HG03045 (cell line): ENCODE results near the gene NOP56.

Experiments
- ATAC-seq: cut with Tn5 transposase; IDR thresholded peaks from one replicate; pipeline ENCODE4 v1.9.1; 2021; ENCODE audit warnings: mild to moderate bottlenecking, moderate library complexity; ENCODE audit not compliant: unreplicated experiment

NOP56 gene

DNA sequence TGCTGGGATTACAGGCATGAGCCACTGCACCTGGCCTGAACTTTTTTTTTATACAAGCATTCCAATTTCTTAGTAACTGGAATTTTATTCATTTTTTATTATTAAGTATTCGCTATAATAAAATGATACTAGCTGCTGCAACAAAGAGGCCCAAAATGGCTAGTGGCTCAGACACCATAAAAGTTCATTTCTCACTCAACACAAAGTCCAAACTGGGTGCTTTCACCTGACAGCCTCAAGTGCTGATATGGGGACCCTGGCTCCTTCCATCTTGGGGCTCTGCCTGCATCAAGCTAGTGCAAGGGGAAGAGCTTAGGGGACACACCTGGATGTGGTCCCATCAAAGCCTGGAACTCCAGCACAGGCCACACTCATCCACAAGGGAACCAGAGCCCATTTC, 12.2 kb upstream of the NOP56 start:
- no peak for ATAC-seq

DNA sequence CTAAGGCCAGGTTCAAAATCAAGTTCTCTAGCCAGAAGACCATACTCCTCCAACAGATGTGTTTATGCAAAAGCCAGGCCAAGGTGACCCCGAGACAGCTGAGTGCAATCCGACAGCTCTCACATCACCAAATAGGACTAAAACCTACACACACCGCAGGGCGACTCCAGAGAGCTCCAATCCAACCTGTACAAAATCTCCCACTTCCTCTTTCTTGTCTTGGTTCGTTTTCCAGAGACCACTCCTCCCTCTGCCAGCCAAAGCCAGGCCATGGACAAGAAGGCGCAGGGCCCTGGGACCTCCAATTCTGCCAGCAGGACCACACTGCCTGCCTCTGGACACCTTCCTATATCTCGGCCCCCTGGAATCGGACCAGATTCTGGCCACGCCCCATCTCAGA, 11.5 kb upstream of the NOP56 start:
- ATAC-seq: no peak

DNA sequence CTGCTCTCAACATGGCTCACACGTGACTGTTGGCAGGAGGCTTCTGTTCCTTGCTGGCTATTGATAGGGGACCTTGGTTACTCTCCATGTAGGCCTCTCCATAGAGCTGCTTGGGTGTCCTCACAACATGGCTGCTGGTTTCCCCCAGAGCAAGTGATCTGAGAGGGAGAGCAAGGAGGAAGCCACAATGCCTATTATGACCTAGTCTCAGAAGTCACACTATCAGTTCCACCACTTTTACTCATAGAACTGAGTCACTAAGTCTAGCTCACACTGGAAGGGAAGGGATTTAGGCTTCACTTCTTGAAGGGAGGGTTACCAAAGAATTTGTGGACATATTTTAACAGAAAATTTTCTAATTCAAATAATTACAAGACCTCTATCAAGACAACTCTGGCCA, 8.7 kb upstream of the NOP56 start:
- no peak for ATAC-seq

DNA sequence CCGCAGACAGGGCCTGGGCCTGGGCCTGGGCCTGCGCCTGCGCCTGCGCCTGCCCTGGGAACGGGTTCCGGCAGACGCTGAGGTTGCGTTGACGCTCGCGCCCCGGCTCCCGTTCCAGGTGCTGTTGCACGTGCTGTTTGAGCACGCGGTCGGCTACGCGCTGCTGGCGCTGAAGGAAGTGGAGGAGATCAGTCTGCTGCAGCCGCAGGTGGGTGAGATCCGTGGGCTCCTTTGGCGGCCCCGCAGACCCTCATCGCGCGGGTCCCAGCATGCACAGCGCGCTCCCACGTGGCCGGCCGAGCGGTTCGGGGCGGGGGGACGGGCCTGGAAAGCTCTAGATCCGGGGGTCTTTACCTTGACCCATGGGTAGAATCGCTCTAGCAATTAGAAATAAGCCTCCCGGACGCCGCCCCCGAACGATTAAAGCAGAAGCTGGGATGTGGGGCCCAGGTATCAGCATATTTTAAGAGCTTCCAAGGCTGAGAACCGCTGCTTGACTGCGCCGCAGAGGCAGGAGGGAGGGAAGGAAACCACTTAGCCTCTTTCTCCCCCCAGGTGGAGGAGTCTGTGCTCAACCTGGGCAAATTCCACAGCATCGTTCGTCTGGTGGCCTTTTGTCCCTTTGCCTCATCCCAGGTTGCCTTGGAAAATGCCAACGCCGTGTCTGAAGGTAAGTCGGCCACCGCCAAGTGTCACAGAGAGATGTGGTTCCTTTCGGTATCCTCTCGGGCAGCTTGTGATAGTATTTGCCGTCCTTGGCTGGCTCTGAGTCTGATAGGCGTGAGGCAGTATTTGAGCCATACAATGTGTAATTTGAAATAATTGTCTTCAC, 508 bp downstream of the NOP56 start:
- ATAC-seq: peak; percentile 47

DNA sequence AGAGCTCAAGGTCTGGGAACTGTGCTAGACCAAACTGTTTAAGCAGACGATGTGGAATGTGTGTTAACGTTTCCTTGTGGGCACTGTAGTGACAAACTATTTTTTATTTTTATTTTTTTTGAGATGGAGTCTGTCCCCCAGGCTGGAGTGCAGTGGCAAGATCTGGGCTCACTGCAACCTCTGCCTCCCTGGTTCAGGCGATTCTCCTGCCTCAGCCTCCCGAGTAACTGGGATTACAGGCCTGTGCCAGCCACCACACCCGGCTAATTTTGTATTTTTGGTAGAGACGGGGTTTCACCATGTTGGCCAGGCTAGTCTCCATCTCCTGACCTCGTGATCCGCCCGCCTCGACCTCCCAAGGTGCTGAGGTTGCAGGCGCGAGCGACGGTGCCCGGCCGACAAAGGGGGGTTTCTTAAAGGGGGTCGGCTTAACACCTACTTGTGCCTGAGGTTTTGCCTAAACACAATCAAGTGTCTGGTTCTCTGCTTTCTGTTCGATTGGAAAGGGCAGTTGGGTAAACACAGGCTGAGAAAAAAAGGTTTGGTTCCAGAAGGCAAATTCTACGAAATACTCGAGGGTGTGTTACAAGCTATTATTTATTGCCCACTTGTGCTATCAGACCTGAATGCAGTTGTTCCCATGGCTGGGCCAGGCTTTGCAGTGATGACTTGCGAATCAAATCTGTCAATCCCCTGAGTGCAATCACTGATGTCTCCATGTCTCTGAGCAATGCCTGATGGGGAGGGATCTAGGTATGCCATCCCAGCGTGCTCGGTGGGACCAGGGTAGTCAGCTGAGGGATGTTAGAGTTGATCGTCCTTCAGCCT, 1.3 kb downstream of the NOP56 start:
- no peak for ATAC-seq

DNA sequence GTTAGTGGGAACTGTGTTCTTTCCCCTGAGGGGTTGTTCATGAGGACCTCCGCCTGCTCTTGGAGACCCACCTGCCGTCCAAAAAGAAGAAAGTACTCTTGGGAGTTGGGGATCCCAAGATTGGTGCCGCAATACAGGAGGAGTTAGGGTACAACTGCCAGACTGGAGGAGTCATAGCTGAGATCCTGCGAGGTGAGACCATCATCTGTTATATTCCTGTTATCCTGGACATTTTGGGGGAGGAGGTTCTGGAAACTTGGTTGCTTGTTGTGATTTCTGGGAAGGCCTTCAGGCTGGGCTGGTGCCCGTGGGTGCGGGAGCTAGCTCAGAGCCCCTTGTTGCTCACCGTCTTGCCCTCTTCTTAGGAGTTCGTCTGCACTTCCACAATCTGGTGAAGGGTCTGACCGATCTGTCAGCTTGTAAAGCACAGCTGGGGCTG, 2.0 kb downstream of the NOP56 start:
- no peak for ATAC-seq

DNA sequence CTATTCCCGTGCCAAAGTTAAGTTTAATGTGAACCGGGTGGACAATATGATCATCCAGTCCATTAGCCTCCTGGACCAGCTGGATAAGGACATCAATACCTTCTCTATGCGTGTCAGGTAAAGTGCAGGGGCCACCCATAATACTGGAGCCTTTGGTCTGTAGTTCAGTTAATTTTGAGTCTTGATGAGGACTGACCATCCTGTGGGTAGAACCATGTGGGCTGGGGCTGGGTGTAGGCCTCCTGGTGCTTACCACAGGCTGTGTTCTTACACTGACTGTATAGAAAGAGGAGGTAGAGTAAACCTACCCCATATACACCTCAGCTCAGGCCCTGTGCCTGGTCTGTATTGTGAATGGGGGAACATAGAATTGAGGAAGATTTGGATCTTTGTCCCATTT, 2.4 kb downstream of the NOP56 start:
- ATAC-seq: no peak

DNA sequence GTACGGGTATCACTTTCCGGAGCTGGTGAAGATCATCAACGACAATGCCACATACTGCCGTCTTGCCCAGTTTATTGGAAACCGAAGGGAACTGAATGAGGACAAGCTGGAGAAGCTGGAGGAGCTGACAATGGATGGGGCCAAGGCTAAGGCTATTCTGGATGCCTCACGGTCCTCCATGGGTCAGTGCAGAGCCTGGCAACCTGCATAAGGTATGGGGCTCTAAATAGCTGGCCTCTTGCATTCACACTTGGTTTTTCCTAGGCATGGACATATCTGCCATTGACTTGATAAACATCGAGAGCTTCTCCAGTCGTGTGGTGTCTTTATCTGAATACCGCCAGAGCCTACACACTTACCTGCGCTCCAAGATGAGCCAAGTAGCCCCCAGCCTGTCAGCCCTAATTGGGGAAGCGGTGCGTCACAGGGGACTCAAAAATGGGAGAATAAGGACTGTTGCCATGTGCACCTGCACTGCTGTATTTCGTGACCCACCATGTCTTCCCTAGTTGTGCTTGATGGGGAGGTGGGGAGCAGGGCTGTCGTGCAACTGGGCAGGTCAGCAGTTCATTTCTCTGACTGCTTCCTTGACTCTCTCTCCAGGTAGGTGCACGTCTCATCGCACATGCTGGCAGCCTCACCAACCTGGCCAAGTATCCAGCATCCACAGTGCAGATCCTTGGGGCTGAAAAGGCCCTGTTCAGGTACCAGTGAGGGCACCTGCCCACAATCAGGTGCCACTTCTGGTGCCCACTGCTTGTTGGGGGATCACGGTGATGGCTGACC, 3.1 kb downstream of the NOP56 start:
- no peak for ATAC-seq

DNA sequence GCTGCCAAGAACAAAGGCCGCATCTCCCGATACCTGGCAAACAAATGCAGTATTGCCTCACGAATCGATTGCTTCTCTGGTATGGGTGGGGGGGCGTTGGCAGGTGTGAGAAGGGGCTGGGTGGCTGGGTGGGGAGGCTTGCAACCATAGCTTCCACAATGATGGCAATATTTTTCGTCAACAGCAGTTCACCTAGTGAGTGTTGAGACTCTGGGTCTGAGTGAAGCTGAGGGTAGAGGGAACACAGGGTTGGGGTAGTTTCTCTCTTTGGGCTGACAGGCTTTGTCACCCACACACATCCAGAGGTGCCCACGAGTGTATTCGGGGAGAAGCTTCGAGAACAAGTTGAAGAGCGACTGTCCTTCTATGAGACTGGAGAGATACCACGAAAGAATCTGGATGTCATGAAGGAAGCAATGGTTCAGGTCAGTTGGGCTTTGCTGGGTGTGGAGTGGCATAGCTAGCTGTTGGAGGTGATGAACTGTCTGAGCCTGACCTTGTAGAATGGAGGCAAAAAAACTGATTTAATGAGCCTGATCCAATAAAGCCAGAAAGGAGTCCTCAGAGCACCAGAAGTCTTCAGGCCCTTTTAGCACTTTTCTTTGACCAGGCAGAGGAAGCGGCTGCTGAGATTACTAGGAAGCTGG, 4.2 kb downstream of the NOP56 start:
- no peak for ATAC-seq

DNA sequence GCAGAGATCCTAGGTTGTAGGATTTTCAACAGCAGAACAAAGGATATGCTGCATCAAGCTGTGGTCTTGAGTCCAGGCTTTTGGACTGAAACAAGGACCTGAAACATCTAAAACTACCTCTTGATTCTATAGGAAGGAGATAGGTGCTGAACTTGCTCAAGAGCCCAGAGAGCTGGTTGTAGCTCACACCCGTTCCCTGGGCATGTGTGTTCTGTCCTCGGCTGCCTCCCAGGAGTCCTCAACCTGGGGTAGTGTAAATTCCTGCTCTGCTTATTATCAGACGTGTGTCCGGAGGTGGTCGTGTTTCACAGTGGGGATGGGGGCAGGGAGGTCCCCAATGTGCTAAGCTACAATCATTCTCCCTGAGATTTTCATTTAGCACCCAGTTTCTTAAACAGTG, 4.8 kb downstream of the NOP56 start:
- ATAC-seq: no peak

DNA sequence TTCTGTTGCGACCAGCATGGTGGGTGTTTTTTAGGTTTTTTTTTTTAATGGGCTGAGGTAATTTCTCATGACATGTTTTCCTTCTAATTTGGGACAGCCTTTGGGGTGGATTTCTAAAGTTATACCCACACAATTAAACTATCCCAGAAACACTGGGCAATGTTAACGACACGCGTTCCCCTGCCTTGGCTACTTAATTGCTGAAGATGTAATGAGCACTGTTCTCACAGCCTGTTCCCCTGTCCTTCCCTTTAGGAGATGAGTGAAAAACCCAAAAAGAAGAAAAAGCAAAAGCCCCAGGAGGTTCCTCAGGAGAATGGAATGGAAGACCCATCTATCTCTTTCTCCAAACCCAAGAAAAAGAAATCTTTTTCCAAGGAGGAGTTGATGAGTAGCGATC, 5.2 kb downstream of the NOP56 start:
- ATAC-seq: no peak

DNA sequence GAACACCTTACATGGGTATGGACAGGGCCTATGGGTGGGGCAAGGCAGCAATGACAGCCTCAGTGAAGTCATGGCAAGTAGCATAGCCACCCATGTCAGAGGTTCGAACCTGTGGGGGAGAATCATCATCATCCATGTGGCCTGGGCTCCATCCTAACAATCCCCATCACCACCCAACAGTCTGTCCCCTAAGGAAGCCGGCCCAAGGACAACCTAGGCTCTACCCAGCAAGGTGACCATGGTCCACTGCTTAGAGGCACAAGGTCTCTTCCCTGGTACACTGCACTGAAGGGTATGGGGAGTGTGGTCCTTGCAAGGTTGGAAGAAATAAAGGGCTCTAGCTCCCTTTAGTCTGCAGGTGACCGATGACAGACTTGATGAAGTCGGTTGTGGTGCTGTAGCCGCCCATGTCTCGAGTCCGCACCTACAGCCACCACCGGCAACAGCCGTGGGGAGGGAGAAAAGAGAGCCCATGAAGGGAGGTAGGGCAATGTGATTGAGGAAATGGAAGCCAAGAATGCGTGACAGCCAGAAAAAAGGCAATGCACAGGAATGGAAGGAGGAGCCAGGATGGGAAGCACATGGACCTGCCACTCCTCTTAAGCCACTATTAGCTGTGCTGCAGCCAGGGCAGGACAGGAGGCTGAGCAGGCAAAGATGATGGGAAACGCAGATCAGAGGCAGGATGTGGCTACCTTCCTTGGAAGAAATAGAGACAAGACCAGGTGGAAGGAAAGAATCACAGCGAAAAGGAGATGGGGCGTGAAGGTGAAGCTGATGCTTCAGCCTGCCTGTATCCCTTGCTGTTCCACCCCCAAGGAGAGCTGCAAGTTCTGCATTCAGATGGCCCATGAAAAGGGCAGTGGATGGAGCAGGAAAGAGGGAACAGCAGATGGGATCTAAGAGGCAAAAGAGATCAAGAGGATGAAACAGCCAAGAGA, 6.3 kb downstream of the NOP56 start:
- no peak for ATAC-seq

DNA sequence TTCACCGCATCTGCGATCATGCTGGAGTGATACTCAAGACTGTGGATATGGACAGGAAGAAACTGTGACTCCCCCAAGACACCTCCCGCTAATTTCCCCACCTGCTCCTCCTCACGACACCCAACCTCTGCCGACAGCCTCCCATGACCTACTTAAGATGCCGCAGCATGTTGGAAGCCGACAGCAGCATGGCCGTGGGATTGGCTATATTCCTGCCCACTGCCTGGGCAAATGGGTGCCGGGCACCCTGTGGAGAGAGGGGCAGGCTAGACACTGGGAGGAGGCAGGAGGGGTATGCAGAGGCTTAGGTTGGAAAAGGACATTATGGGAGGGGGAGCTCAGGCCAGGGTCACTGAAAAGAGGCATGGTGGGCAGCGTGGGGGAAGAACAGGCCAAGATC, 7.1 kb downstream of the NOP56 start:
- ATAC-seq: no peak

DNA sequence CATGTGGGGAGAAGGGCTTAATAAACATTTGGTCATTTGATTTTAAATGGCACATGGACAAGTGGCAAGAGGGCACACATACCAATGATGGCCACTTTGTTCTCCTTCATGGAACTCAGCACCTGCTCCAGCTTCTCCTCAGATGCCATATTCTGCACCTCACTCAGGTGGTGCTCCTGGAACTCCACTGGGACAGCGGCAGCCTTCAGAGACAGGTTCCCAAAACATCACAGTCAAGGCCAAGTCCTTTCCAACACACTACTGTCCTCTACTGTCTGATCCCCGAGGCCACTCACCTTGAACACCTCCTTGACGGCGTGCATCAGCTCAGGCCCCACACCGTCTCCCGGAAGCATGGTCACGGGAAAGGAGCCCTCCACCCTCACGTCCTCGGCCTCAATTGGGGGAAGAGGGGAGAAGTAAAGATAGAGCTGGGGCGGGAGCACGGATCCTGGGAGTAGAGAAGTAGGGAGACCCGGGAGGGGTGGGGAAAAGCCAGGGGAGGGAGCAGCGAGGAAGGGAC, 11.0 kb downstream of the NOP56 start:
- ATAC-seq: no peak

DNA sequence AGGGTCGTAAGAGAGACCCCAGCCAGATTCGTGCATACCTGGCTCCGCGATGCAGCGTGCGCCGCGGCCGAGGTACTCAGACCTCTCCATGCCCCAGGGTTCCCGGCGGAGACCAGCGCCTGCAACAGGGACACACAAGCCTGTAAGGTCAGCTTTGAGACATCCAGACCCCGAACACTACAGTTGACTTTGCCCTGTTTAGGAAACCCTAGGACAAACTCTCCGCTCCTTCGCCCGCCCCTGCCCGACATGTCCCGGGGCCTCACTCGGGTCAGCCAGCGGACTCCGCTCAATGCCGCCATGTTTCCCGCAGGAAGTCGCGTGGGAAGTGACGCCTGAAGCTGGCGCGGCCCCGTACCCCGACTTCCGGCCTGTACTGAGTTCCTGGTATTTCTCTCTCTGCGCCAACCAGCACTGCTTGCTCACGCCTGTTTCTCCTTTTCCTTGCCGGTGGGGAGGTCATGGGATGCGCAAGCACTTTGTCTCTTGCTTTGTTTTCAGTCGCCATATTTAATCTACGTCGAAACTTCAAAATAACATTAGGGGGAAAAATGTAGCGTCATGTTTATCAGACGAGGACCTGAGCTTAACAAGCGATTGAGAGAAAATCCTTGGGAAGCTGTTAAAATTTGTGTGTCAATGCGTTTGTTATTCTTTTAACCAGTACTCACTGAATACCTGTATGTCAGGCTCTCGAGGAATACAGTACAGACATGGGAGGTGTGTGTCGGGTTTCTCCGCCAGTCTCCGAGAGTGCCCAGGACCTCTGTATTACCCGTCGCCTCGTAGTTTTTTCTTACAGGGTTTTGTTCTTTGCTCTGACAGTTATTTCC, 11.7 kb downstream of the NOP56 start, which contains the start of gene IDH3B:
Gene IDH3B, minus strand, starts transcription at position 330 of the 833 bp plus-strand sequence. Its CDS starts 28 bp downstream, at position 302.
- ATAC-seq: peak; percentile 86

DNA sequence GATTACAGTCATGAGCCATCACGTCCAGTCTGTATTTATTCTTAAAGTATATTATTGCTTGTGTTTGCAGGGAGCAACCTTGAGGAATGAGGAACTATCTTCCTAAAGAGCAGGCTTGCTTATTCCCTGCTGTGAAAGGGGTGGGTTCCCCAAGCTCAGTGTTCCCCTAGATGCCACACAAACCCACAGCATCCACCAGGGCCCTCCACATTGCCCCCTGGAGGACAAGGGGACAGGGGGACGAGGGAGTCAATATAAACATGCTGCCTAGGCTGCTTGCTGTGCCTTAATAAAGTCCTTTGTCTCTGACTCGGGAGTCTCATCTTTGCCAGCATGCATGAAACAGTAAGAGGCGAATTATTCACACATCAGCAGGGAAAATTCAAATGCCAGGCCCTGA, 19.5 kb downstream of the NOP56 start:
- no peak for ATAC-seq

DNA sequence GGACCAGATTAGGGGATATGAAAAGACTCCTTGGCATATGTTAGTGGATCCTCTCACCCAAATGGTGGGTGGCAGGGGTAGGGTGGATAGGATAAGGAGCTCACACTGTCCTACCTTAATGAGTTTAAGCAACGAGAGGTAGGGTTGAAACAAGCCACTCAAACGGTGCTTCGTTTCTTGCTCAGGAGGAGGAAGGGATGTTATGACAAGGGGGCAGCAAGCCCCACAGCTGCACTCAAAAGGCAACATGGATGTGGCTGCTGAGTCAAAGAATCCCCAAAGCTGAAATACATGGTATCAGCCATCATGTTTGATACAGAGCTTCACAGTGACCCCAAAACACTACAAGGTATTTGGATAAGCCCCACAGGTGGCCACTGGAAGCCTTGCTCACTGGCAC, 20.0 kb downstream of the NOP56 start:
- ATAC-seq: no peak

DNA sequence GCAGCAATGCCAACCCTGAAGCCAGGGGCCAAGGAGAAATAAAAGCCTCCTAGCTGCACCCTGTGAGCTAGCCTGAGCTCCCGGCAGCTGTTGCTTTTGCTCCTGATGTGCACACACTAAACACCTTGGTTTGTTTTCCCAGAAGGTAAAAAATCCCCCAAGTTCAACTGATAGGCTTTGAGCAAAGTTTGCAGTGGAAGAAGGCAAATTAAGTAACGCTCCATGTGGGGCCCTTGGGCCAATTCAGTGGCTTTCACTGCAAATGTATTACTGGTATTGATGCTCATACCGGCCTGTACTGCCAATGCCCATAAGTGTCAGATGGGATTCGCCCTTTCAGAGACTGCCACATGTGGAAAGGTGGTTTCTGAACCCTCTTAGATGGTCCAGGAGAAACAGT, 21.0 kb downstream of the NOP56 start:
- no peak for ATAC-seq

DNA sequence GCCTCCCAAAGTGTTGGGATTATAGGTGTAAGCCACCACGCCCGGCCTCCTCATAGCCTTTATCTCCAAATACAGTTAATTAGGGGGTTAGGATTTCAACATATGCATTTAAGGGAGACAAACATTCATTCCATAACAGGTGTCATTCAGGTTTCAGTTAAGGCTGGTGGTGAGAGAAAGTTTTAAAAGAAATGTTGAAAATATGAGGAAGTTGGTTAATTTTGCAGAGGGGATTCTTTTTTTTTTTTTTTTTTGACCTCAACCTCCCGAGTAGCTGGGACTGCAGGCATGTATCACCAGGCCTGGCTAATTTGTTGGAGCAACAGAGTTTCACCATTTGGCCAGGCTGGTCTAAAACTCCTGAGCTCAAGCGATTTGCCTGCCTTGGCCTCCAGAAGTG, 27.6 kb downstream of the NOP56 start:
- no peak for ATAC-seq
